HG02943 (cell line): Measurements from ENCODE around the gene CALML4.
"Not testable (repeated sequence)": the region's sequence is repeated elsewhere in the genome, so short reads cannot be mapped to it uniquely, and the experiment has no call there.

Source experiments
- ATAC-seq: cut with Tn5 transposase; IDR thresholded peaks from one replicate; pipeline ENCODE4 v1.9.1; 2021; ENCODE audit warnings: mild to moderate bottlenecking, low read depth, moderate library complexity; ENCODE audit not compliant: unreplicated experiment

CALML4 gene

GRCh38 chr15:68225442-68225841, 20.3 kb upstream of the CALML4 start:
- not testable (repeated sequence) for ATAC-seq

- ATAC-seq = no peak
These were observed 19.6 kb upstream of the CALML4 start for GRCh38 chr15:68224546-68225250.

GRCh38 chr15:68224108-68224507, 19.0 kb upstream of the CALML4 start:
- ATAC-seq = no peak

- no peak for ATAC-seq
These were observed 18.0 kb upstream of the CALML4 start for GRCh38 chr15:68223171-68223570.

- ATAC-seq = not testable (repeated sequence)
These were observed 17.3 kb upstream of the CALML4 start for GRCh38 chr15:68222432-68222743.

- not testable (repeated sequence) for ATAC-seq
These were observed 16.6 kb upstream of the CALML4 start for GRCh38 chr15:68221530-68222431.

- ATAC-seq = no peak
These were observed 15.8 kb upstream of the CALML4 start for GRCh38 chr15:68220967-68221366.

- no peak for ATAC-seq
These were observed 15.4 kb upstream of the CALML4 start for GRCh38 chr15:68220489-68220888.

- ATAC-seq = no peak
These were observed 14.0 kb upstream of the CALML4 start for GRCh38 chr15:68218847-68219798.

GRCh38 chr15:68218331-68218730, 13.2 kb upstream of the CALML4 start:
- ATAC-seq = no peak

GRCh38 chr15:68217341-68217740, 12.2 kb upstream of the CALML4 start:
- no peak for ATAC-seq

GRCh38 chr15:68214838-68215254, 9.7 kb upstream of the CALML4 start:
- no peak for ATAC-seq

GRCh38 chr15:68213991-68214837, 9.1 kb upstream of the CALML4 start:
- ATAC-seq = no peak

- not testable (repeated sequence) for ATAC-seq
These were observed 8.3 kb upstream of the CALML4 start for GRCh38 chr15:68213491-68213845.

GRCh38 chr15:68211656-68212320, 6.7 kb upstream of the CALML4 start:
- no peak for ATAC-seq

GRCh38 chr15:68210821-68211655, 5.9 kb upstream of the CALML4 start:
- no peak for ATAC-seq

- no peak for ATAC-seq
These were observed 5.3 kb upstream of the CALML4 start for GRCh38 chr15:68210409-68210756.

GRCh38 chr15:68209735-68210408, 4.7 kb upstream of the CALML4 start:
- no peak for ATAC-seq
